Effector memory CD8-positive, alpha-beta T cell (primary cell): ENCODE data around the gene CDH18.

Experiments used
- ATAC-seq: fragments of 150-1000 bp; cut with Tn5 transposase; replicated peaks from 2 replicates; pipeline ENCODE4 v1.10.0; 2021; ENCODE audit warnings: mild to moderate bottlenecking, moderate library complexity
- DNase-seq, 3 experiments: peaks; one replicate each; pipeline ENCODE4 v3.0.0; 2021
- H3K27ac Mint-ChIP-seq, 2 donors: one replicate each; pipeline ENCODE4 v1.8.0; 2022; ENCODE audit warnings: mild to moderate bottlenecking in 2 of 2, mixed read lengths in 2 of 2, moderate library complexity in 2 of 2
- H3K27me3 Mint-ChIP-seq, 2 donors: one replicate each; pipeline ENCODE4 v1.8.0; 2022; ENCODE audit warnings: mixed read lengths in 2 of 2
- H3K36me3 Mint-ChIP-seq: one replicate; pipeline ENCODE4 v1.8.0; 2022; ENCODE audit warnings: mild to moderate bottlenecking, moderate library complexity, mixed read lengths; ENCODE audit not compliant: insufficient read depth
- H3K4me1 Mint-ChIP-seq, 2 donors: one replicate each; pipeline ENCODE4 v1.8.0; 2022; ENCODE audit warnings: low read depth in 2 of 2, mixed read lengths in 2 of 2
- H3K4me3 Mint-ChIP-seq, 2 donors: one replicate each; pipeline ENCODE4 v1.8.0; 2022; ENCODE audit warnings: mild to moderate bottlenecking in 2 of 2, mixed read lengths in 2 of 2, moderate library complexity in 2 of 2
- H3K9me3 Mint-ChIP-seq, 2 donors: one replicate each; pipeline ENCODE4 v1.8.0; 2022; ENCODE audit warnings: mixed read lengths in 2 of 2

Gene CDH18

DNA sequence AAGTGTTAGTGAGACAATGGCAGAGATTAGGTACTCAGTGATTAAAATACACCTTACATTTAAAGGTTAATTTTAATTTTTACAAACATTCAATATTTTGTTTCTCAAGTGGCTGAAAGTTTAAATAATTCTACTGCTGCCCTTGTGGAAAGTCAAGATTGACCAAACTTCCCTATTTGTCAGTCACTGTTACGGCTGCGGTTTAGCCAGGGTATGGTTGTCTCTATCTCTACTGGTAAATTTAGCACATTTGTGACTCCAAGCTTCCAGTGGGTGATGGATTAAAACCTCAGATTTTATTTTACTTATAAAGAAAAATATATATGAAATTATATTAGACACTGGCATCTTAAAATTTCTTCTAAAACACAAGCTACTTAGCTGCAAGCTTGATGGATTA lies 368.4 kb downstream of the CDH18 start:
- Mint-ChIP-seq H3K4me1 (no peaks in the 10 kb centered on the region), H3K4me3 (no peak overlapping the region), H3K27me3 (no peaks in the 10 kb centered on the region), H3K27ac (no peak overlapping the region), H3K36me3 (no peaks in the 10 kb centered on the region), H3K9me3 (peaks cover 7 to 9% of the 10 kb centered on the region in 2 donors)
- ATAC-seq (no peak), DNase-seq (no peak)

GRCh38 chr5:19616701-19617215 lies 371.2 kb downstream of the CDH18 start:
- H3K4me1 Mint-ChIP-seq: no peaks in the 10 kb centered on the region

DNA sequence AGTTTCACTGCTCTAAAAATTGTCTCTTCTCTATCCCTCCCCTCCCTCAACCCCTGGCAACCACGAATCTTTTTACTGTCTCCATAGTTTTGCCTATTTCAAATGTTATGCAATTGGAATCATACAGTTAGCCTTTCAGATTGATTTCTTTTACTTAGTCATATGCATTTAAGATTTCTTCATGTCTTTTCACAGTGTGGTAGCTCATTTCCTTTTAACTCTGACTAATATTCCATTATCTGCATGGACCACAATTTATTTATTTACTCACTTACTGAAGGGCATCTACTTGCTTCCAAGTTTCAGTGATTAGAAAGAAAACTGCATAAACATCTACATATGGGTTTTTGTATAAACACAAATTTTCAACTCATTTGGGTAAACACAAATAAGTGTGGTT lies 372.3 kb downstream of the CDH18 start:
- Mint-ChIP-seq H3K4me1 (no peaks in the 10 kb centered on the region), H3K36me3 (no peaks in the 10 kb centered on the region), H3K27me3 (no peaks in the 10 kb centered on the region), H3K9me3 (peaks cover 3 to 14% of the 10 kb centered on the region in 2 donors), H3K4me3 (no peak overlapping the region), H3K27ac (no peak overlapping the region)
- DNase-seq (no peak), ATAC-seq (no peak)

More at GRCh38 chr5:19616701-19617215, 371.2 kb downstream of the CDH18 start:
- Mint-ChIP-seq H3K27me3 (no peaks in the 10 kb centered on the region), H3K4me3 (no peak overlapping the region), H3K36me3 (no peaks in the 10 kb centered on the region), H3K27ac (no peak overlapping the region), H3K9me3 (peaks cover 7 to 8% of the 10 kb centered on the region in 2 donors)
- ATAC-seq: no peak
- no peak for DNase-seq

- DNase-seq (no peak), ATAC-seq (no peak)
- Mint-ChIP-seq H3K27me3 (no peaks in the 10 kb centered on the region), H3K4me3 (no peak overlapping the region), H3K4me1 (no peaks in the 10 kb centered on the region), H3K27ac (no peak overlapping the region), H3K9me3 (peaks cover 3 to 14% of the 10 kb centered on the region in 2 donors), H3K36me3 (no peaks in the 10 kb centered on the region)
These were observed 372.9 kb downstream of the CDH18 start for GRCh38 chr5:19615071-19615470.

- H3K27me3 Mint-ChIP-seq: no peaks in the 10 kb centered on the region
- H3K27ac Mint-ChIP-seq: no peak overlapping the region
- peaks cover 0 to 7% of the 10 kb centered on the region in 2 donors for H3K9me3 Mint-ChIP-seq
- DNase-seq (no peak), ATAC-seq (no peak)
- no peaks in the 10 kb centered on the region for H3K4me1 Mint-ChIP-seq
- H3K36me3 Mint-ChIP-seq: no peaks in the 10 kb centered on the region
- H3K4me3 Mint-ChIP-seq: no peak overlapping the region
These were observed 379.5 kb downstream of the CDH18 start for GRCh38 chr5:19608444-19609002.

- H3K27me3 Mint-ChIP-seq: no peaks in the 10 kb centered on the region
- DNase-seq (no peak), ATAC-seq (no peak)
- no peaks in the 10 kb centered on the region for H3K36me3 Mint-ChIP-seq
- peaks cover 0 to 2% of the 10 kb centered on the region in 2 donors for H3K9me3 Mint-ChIP-seq
- no peak overlapping the region for H3K4me3 Mint-ChIP-seq
- H3K4me1 Mint-ChIP-seq: no peaks in the 10 kb centered on the region
- H3K27ac Mint-ChIP-seq: no peak overlapping the region
These were observed 382.1 kb downstream of the CDH18 start for GRCh38 chr5:19605846-19606407.

GRCh38 chr5:19584131-19584530 lies 403.9 kb downstream of the CDH18 start:
- H3K4me3 Mint-ChIP-seq: no peak overlapping the region
- no peak for DNase-seq
- no peaks in the 10 kb centered on the region for H3K27me3 Mint-ChIP-seq
- no peaks in the 10 kb centered on the region for H3K4me1 Mint-ChIP-seq
- no peak for ATAC-seq
- no peak overlapping the region for H3K27ac Mint-ChIP-seq
- peaks cover 0 to 17% of the 10 kb centered on the region in 2 donors for H3K9me3 Mint-ChIP-seq
- H3K36me3 Mint-ChIP-seq: no peaks in the 10 kb centered on the region

GRCh38 chr5:19577882-19578281 lies 410.1 kb downstream of the CDH18 start:
- Mint-ChIP-seq H3K36me3 (no peaks in the 10 kb centered on the region), H3K27ac (no peak overlapping the region), H3K4me1 (no peaks in the 10 kb centered on the region), H3K4me3 (no peak overlapping the region), H3K27me3 (no peaks in the 10 kb centered on the region), H3K9me3 (peaks cover 4 to 8% of the 10 kb centered on the region in 2 donors)
- DNase-seq: no peak
- ATAC-seq: no peak

- Mint-ChIP-seq H3K27ac (no peak overlapping the region), H3K9me3 (peaks cover 27 to 37% of the 10 kb centered on the region in 2 donors), H3K36me3 (no peaks in the 10 kb centered on the region), H3K4me3 (no peak overlapping the region), H3K4me1 (no peaks in the 10 kb centered on the region), H3K27me3 (no peaks in the 10 kb centered on the region)
- ATAC-seq (no peak), DNase-seq (no peak)
These were observed 420.0 kb downstream of the CDH18 start for GRCh38 chr5:19568004-19568403.

DNA sequence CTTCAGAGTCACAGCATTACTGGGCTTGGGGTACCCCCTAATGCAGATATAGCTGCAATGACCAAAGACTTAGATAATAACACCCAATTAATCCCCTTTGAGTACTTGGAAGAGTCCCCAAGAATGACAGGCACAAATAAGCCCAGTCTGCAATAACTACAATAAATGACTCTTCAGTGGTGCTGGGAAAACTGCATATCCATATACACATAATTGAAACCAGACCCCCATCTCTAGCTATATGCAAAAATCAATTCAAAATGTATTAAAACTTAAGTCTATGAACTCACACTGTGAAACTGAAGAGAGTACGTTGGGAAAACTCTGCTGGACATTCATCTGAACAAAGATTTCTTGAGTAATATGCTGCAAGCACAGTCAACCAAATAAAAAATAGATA lies 422.5 kb downstream of the CDH18 start:
- no peak overlapping the region for H3K27ac Mint-ChIP-seq
- H3K27me3 Mint-ChIP-seq: no peaks in the 10 kb centered on the region
- DNase-seq (no peak), ATAC-seq (no peak)
- H3K9me3 Mint-ChIP-seq: peaks cover 25 to 37% of the 10 kb centered on the region in 2 donors
- no peaks in the 10 kb centered on the region for H3K4me1 Mint-ChIP-seq
- no peak overlapping the region for H3K4me3 Mint-ChIP-seq
- H3K36me3 Mint-ChIP-seq: no peaks in the 10 kb centered on the region

GRCh38 chr5:19564036-19564435 lies 424.0 kb downstream of the CDH18 start:
- Mint-ChIP-seq H3K27me3 (no peaks in the 10 kb centered on the region), H3K4me1 (no peaks in the 10 kb centered on the region), H3K36me3 (no peaks in the 10 kb centered on the region), H3K9me3 (peaks cover 22 to 37% of the 10 kb centered on the region in 2 donors), H3K4me3 (no peak overlapping the region), H3K27ac (no peak overlapping the region)
- DNase-seq: no peak
- ATAC-seq: no peak

- DNase-seq: no peak
- no peak for ATAC-seq
- Mint-ChIP-seq H3K27ac (no peak overlapping the region), H3K27me3 (no peaks in the 10 kb centered on the region), H3K36me3 (no peaks in the 10 kb centered on the region), H3K9me3 (no peaks in the 10 kb centered on the region), H3K4me1 (no peaks in the 10 kb centered on the region), H3K4me3 (no peak overlapping the region)
These were observed 432.1 kb downstream of the CDH18 start for GRCh38 chr5:19555876-19556275.

DNA sequence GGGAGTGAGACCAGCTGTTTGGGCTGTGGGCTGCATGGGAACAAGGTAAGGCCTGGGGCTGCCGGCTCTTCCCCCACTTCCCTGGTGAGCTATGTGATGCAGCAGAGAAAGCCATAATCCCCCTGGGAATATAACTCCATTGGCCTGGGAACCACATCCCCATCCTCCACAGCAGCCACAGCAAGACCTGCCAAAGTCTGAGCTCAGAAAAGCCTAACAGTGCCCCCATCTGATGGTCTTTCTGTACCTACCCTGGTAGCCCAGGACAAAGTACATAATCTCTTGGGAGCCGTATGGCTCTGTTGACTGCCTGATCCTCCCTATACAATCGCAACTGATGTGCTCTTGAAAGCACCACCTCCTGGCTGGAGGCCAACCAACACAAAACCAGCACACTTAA lies 432.6 kb downstream of the CDH18 start:
- Mint-ChIP-seq H3K9me3 (no peaks in the 10 kb centered on the region), H3K36me3 (no peaks in the 10 kb centered on the region), H3K27ac (no peak overlapping the region), H3K27me3 (no peaks in the 10 kb centered on the region), H3K4me3 (no peak overlapping the region), H3K4me1 (no peaks in the 10 kb centered on the region)
- no peak for ATAC-seq
- DNase-seq: no peak

DNA sequence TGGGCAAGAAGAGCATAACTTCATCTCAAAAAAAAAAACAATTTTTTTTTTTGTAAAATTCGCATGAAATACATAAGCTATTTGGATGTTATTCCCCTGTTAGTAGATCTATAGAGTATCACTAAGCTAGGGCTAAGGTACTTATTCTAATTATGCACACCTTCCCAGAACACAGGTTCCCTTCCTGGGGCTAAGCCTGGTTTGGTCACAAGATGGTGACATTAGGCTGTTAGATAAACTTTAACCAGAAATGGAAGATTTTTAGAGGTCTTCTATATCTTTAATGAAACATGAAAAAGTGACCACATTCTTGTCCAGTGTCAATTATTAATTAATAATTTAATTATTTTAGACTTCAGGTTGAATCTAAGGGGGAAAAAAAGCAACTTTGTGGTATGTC lies 433.5 kb downstream of the CDH18 start:
- peaks cover 0 to 2% of the 10 kb centered on the region in 2 donors for H3K9me3 Mint-ChIP-seq
- H3K27me3 Mint-ChIP-seq: no peaks in the 10 kb centered on the region
- H3K4me1 Mint-ChIP-seq: no peaks in the 10 kb centered on the region
- H3K27ac Mint-ChIP-seq: no peak overlapping the region
- no peaks in the 10 kb centered on the region for H3K36me3 Mint-ChIP-seq
- no peak for ATAC-seq
- DNase-seq: no peak
- no peak overlapping the region for H3K4me3 Mint-ChIP-seq
